ENCODE measurements around the gene FUT4. TPM values are rescaled to one million over a fixed set of nuclear protein-coding genes. Genes with fewer than 3 reads are reported as not detected.

Gene FUT4
- total and polyA plus RNA-seq, 10 of the 15 experiments (the other 5 are each of a cell fraction or from before 2014, with no cell fraction given), result 0.68 to 9.1 (median 2.3) TPM

DNA sequence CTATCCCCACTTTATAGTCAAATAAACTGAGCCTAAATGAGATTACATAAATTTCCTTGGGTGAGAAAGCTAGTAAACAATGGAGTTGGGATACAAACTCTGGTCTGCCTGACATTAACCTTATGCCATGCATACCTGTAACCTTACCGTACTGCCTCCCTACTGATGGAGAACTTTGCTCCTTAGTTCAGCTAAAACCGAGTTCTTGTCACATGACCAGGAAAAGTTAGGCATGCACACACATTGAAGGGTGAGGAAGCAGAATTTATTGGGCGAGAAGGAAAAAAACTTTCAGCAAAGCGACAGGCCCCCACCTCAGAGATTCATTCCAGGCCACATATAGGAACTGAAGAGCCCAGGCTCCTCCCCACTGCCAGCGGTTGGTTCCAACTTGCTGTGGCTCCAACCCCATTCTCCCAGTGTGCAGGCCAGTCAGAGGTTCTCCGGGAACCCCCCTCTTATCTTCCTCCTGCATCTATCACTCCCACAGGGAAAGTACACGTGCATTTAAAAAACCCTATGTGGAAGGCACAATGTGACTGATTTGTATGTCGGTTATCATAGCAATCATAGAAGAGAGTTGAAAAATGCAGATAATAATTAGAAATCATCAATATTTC is 20.2 kb downstream of the FUT4 start:
- TF ChIP-seq NRF1 (conservative IDR thresholded peaks at IDR 0.05; ENCODE audit: low read depth, low read length) (no peak), RELB (IDR thresholded peaks at IDR 0.05; ENCODE audit: low read depth) (no peak), TCF3 (IDR thresholded peaks at IDR 0.05; ENCODE audit: borderline replicate concordance, insufficient read depth, low read depth, low read length) (no peak), HCFC1 (IDR thresholded peaks at IDR 0.05; ENCODE audit: low read length) (no peak), MYC (IDR thresholded peaks at IDR 0.05; ENCODE audit: insufficient read depth, insufficient read length, insufficient replicate concordance, low read length, severe bottlenecking) (no peak), YY1 (IDR thresholded peaks at IDR 0.05; ENCODE audit: low read depth, low read length) (no peak), ZNF24 (IDR thresholded peaks at IDR 0.05) (no peak), CREM (IDR thresholded peaks at IDR 0.05; ENCODE audit: low read depth) (no peak), RELA (IDR thresholded peaks at IDR 0.05; ENCODE audit: borderline replicate concordance, partially characterized antibody) (no peak), BCLAF1 (IDR thresholded peaks at IDR 0.05) (no peak), ZNF274 (IDR thresholded peaks at IDR 0.05; ENCODE audit: insufficient read depth, insufficient read length) (no peak), EGR1 (IDR thresholded peaks at IDR 0.05; ENCODE audit: borderline replicate concordance in 1 of 2, low read depth in 2 of 2, low read length in 2 of 2) (no peak), CREB1 (IDR thresholded peaks at IDR 0.05; ENCODE audit: low read depth) (no peak)
- Histone ChIP-seq H3K9ac (ENCODE audit: control insufficient read depth, insufficient read depth, low read length) (no peak overlapping the region), H3K36me3 (ENCODE audit: control insufficient read depth in 2 of 2, insufficient read depth in 2 of 2, low read length in 1 of 2) (no peaks in the 10 kb centered on the region), H3K4me3 (no peak overlapping the region), H3K27me3 (replicated peaks in 1 of 2; ENCODE audit: control insufficient read depth in 2 of 2, insufficient read depth in 2 of 2, low read length in 1 of 2) (no peaks in the 10 kb centered on the region), H4K20me1 (ENCODE audit: control insufficient read depth, insufficient read depth) (no peaks in the 10 kb centered on the region), H3K79me2 (ENCODE audit: control insufficient read depth, insufficient read depth, low read length) (no peaks in the 10 kb centered on the region), H3K27ac (ENCODE audit: control insufficient read depth, insufficient read depth) (no peak overlapping the region), H2AFZ (ENCODE audit: control insufficient read depth, low read depth, low read length) (no peak overlapping the region), H3K4me1 (ENCODE audit: control insufficient read depth, insufficient read depth, low read length) (no peaks in the 10 kb centered on the region), H3K9me3 (replicated peaks; ENCODE audit: control insufficient read depth, insufficient read depth, low read length) (no peaks in the 10 kb centered on the region), H3K4me2 (ENCODE audit: control insufficient read depth, insufficient read depth) (no peak overlapping the region)
- ChIA-PET RAD21 (ENCODE audit: unreplicated experiment) (interaction anchor here (2.9 kb wide), 1 partner anchor 39 kb away, joined by 10 read pairs; no protein-coding TSS in a partner anchor), SMC1A (ENCODE audit: uncharacterized antibody, unreplicated experiment) (interaction anchor here (1.9 to 2.5 kb wide), 4 partner anchors 9 to 39 kb away, joined by 6 to 12 read pairs (median 8); no protein-coding TSS in a partner anchor), POLR2A (interaction anchor here (1.3 to 1.7 kb wide), 2 partner anchors 10 to 18 kb away, joined by 5 to 6 read pairs; no protein-coding TSS in a partner anchor), CTCF (interaction anchor here (0.6 to 1.9 kb wide), 3 partner anchors 11 to 35 kb away, joined by 3 to 18 read pairs (median 4); no protein-coding TSS in a partner anchor)
- intact Hi-C loops (cut with micrococcal nuclease; ENCODE audit: unreplicated experiment) (no loop called here), in situ Hi-C loops (cut with MboI) (no loop called here)
- DNase-seq (ENCODE audit: low read depth, low spot score) (no peak), ATAC-seq (no peak), FAIRE-seq (no peak)
- BruUV-seq (replicated peaks), result no TSS peak
- WGBS (ENCODE audit: insufficient coverage, insufficient replicate concordance, low lambda C conversion rate, missing lambda C conversion rate), result 63% methylated on average over 8 of the region's 8 CpGs
